ENCODE results near the gene SLIT3.

DNA sequence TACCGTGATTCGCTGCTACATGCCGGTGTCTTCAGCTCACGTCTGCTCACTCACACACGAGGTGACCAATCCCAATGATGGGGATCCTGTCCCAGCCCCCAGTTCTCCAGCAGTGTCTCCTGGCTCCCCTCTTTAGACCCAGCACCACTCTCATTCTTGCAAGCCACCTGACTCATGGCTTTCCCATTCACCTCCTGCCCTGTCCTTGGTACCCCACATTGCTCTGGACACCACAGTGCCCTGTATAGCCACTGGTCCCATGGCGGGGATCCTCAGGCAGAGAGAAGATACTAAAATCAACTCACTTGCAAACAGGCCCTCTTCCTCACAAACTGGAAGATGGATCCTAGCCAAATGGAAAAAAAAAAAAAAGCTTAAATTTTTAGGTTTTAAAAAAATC, 81.0 kb downstream of the SLIT3 start:
- TF ChIP-seq, protein P1, sequence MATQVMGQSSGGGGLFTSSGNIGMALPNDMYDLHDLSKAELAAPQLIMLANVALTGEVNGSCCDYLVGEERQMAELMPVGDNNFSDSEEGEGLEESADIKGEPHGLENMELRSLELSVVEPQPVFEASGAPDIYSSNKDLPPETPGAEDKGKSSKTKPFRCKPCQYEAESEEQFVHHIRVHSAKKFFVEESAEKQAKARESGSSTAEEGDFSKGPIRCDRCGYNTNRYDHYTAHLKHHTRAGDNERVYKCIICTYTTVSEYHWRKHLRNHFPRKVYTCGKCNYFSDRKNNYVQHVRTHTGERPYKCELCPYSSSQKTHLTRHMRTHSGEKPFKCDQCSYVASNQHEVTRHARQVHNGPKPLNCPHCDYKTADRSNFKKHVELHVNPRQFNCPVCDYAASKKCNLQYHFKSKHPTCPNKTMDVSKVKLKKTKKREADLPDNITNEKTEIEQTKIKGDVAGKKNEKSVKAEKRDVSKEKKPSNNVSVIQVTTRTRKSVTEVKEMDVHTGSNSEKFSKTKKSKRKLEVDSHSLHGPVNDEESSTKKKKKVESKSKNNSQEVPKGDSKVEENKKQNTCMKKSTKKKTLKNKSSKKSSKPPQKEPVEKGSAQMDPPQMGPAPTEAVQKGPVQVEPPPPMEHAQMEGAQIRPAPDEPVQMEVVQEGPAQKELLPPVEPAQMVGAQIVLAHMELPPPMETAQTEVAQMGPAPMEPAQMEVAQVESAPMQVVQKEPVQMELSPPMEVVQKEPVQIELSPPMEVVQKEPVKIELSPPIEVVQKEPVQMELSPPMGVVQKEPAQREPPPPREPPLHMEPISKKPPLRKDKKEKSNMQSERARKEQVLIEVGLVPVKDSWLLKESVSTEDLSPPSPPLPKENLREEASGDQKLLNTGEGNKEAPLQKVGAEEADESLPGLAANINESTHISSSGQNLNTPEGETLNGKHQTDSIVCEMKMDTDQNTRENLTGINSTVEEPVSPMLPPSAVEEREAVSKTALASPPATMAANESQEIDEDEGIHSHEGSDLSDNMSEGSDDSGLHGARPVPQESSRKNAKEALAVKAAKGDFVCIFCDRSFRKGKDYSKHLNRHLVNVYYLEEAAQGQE (IDR thresholded peaks at IDR 0.05; ENCODE audit: unreplicated experiment), result no peak
- TF ChIP-seq EZH2 (IDR thresholded peaks at IDR 0.05; ENCODE audit: low read depth, unreplicated experiment), result no peak
- no peak for TF ChIP-seq POLR2AphosphoS5 (IDR thresholded peaks at IDR 0.05; ENCODE audit: low read depth)
- TF ChIP-seq, protein P2, sequence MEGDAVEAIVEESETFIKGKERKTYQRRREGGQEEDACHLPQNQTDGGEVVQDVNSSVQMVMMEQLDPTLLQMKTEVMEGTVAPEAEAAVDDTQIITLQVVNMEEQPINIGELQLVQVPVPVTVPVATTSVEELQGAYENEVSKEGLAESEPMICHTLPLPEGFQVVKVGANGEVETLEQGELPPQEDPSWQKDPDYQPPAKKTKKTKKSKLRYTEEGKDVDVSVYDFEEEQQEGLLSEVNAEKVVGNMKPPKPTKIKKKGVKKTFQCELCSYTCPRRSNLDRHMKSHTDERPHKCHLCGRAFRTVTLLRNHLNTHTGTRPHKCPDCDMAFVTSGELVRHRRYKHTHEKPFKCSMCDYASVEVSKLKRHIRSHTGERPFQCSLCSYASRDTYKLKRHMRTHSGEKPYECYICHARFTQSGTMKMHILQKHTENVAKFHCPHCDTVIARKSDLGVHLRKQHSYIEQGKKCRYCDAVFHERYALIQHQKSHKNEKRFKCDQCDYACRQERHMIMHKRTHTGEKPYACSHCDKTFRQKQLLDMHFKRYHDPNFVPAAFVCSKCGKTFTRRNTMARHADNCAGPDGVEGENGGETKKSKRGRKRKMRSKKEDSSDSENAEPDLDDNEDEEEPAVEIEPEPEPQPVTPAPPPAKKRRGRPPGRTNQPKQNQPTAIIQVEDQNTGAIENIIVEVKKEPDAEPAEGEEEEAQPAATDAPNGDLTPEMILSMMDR (conservative IDR thresholded peaks at IDR 0.05; ENCODE audit: low read depth in 2 of 2), result no peak
- TF ChIP-seq EZH2phosphoT487 (IDR thresholded peaks at IDR 0.05; ENCODE audit: unreplicated experiment), result no peak
- no peak for TF ChIP-seq STAT1 (IDR thresholded peaks at IDR 0.05; ENCODE audit: unreplicated experiment)

Data from GM23338 (cell line).